HG03442 (cell line): ENCODE measurements around the gene HSPD1.

Experiments
- ATAC-seq: cut with Tn5 transposase; IDR thresholded peaks from one replicate; pipeline ENCODE4 v1.9.1; 2021; ENCODE audit warnings: mild to moderate bottlenecking, moderate library complexity; ENCODE audit not compliant: unreplicated experiment

The HSPD1 gene

DNA sequence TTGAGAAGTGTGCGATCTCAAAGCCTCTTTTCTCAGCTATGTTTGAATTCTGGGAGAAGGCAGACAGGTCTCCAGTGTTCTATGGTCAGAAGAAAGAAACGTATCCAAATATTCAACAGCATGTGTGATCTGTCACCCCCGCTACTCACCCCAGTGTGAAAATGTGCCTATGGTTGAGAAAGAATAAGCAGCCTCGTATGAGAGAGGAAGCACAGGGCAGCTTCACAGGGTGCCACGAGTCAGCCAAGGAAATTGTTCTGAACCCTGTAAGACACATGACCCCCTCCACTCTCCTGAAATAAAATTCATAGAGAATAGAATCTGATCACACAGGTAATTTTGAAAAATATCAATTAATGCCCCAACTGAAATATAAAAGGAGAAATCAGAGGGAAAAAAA, 56.8 kb downstream of the HSPD1 start:
- ATAC-seq, result no peak

- no peak for ATAC-seq
Observed at GRCh38 chr2:197437380-197437779, 62.3 kb downstream of the HSPD1 start.
